WTC11 (cell line): ENCODE measurements around the gene TIE1. TPM values are rescaled to one million over a fixed set of nuclear protein-coding genes. Genes with fewer than 3 reads are reported as not detected.

Experiments used
- AFF4 ChIP-seq: sonication (generic); formaldehyde crosslinking; IDR thresholded peaks from 2 replicates; pipeline ENCODE4 v1.8.1; 2023; ENCODE audit warnings: mild to moderate bottlenecking, missing genetic modification reagents, borderline replicate concordance
- ATF1 ChIP-seq: sonication (generic); formaldehyde crosslinking; IDR thresholded peaks from 2 replicates; pipeline ENCODE4 v1.8.1; 2023; ENCODE audit warnings: mild to moderate bottlenecking, moderate library complexity, missing genetic modification reagents
- CREB1 ChIP-seq: sonication (generic); formaldehyde crosslinking; IDR thresholded peaks from 2 replicates; pipeline ENCODE4 v1.8.0; 2023; ENCODE audit warnings: mild to moderate bottlenecking, missing genetic modification reagents
- CREM ChIP-seq: sonication (generic); formaldehyde crosslinking; IDR thresholded peaks from 2 replicates; pipeline ENCODE4 v1.8.1; 2022; ENCODE audit warnings: mild to moderate bottlenecking, missing genetic modification reagents, moderate library complexity
- EMX1 ChIP-seq: fragments of 250-450 bp; sonication (Bioruptor Pico); IDR thresholded peaks from 2 replicates; pipeline ENCODE4 v1.8.0; 2021; ENCODE audit warnings: mild to moderate bottlenecking
- ETV6 ChIP-seq: sonication (generic); formaldehyde crosslinking; IDR thresholded peaks from 2 replicates; pipeline ENCODE4 v1.8.1; 2022; ENCODE audit warnings: mild to moderate bottlenecking, missing genetic modification reagents
- FOXK1 ChIP-seq: sonication (generic); formaldehyde crosslinking; IDR thresholded peaks from 2 replicates; pipeline ENCODE4 v1.8.0; 2022; ENCODE audit warnings: mild to moderate bottlenecking, moderate library complexity, missing genetic modification reagents
- FOXP1 ChIP-seq: sonication (generic); formaldehyde crosslinking; IDR thresholded peaks from 2 replicates; pipeline ENCODE4 v1.8.0; 2022; ENCODE audit warnings: missing genetic modification reagents, mild to moderate bottlenecking, moderate library complexity, borderline replicate concordance
- GRHL2 ChIP-seq: fragments of 250-450 bp; sonication (Bioruptor Pico); IDR thresholded peaks from 2 replicates; pipeline ENCODE4 v1.8.0; 2022; ENCODE audit warnings: mild to moderate bottlenecking, moderate library complexity; ENCODE audit not compliant: insufficient replicate concordance, severe bottlenecking
- HMGA2 ChIP-seq: fragments of 250-450 bp; sonication (Bioruptor Pico); IDR thresholded peaks from 2 replicates; pipeline ENCODE4 v1.4.0; 2021; ENCODE audit warnings: mild to moderate bottlenecking, moderate library complexity
- JAZF1 ChIP-seq: fragments of 250-450 bp; sonication (Bioruptor Pico); IDR thresholded peaks from 2 replicates; pipeline ENCODE4 v1.9.0; 2021; ENCODE audit warnings: moderate library complexity, mild to moderate bottlenecking, inconsistent platforms
- MAX ChIP-seq: sonication (generic); formaldehyde crosslinking; IDR thresholded peaks from 2 replicates; pipeline ENCODE4 v1.8.0; 2022; ENCODE audit warnings: mild to moderate bottlenecking, missing genetic modification reagents
- MLX ChIP-seq: sonication (generic); formaldehyde crosslinking; IDR thresholded peaks from 2 replicates; pipeline ENCODE4 v1.8.1; 2023; ENCODE audit warnings: mild to moderate bottlenecking, missing genetic modification reagents, moderate library complexity
- NFATC4 ChIP-seq: fragments of 250-450 bp; sonication (Bioruptor Pico); IDR thresholded peaks from 2 replicates; pipeline ENCODE4 v1.9.0; 2021; ENCODE audit warnings: mild to moderate bottlenecking
- NR2C2 ChIP-seq: sonication (generic); formaldehyde crosslinking; IDR thresholded peaks from 2 replicates; pipeline ENCODE4 v1.8.0; 2022; ENCODE audit warnings: mild to moderate bottlenecking, missing genetic modification reagents
- NR3C1 ChIP-seq: sonication (generic); formaldehyde crosslinking; conservative IDR thresholded peaks from 2 replicates; pipeline ENCODE4 v1.8.1; 2023; ENCODE audit warnings: low read depth, mild to moderate bottlenecking, missing genetic modification reagents
- RORB ChIP-seq: fragments of 250-450 bp; sonication (Bioruptor Pico); IDR thresholded peaks from 2 replicates; pipeline ENCODE4 v1.9.0; 2021; ENCODE audit warnings: mild to moderate bottlenecking
- SP1 ChIP-seq: sonication (generic); formaldehyde crosslinking; conservative IDR thresholded peaks from 2 replicates; pipeline ENCODE4 v1.8.1; 2022; ENCODE audit warnings: missing genetic modification reagents
- ZBTB43 ChIP-seq: sonication (generic); formaldehyde crosslinking; IDR thresholded peaks from 2 replicates; pipeline ENCODE4 v1.8.1; 2023; ENCODE audit warnings: mild to moderate bottlenecking, missing genetic modification reagents
- ZNF219 ChIP-seq: sonication (generic); formaldehyde crosslinking; IDR thresholded peaks from 2 replicates; pipeline ENCODE4 v1.8.0; 2023; ENCODE audit warnings: missing genetic modification reagents, mild to moderate bottlenecking, borderline replicate concordance
- ZNF671 ChIP-seq: fragments of 250-450 bp; sonication (Bioruptor Pico); IDR thresholded peaks from 2 replicates; pipeline ENCODE4 v1.8.0; 2021; ENCODE audit warnings: mild to moderate bottlenecking
- total RNA-seq: library from RNA; stranded (reverse); gene quantifications from 3 replicates; pipeline ENCODE4 v1.2.3, GENCODE V29; 2021
- TF ChIP-seq, protein P1 (sequence below): sonication (generic); formaldehyde crosslinking; IDR thresholded peaks from 2 replicates; pipeline ENCODE4 v1.8.0; 2022; ENCODE audit warnings: mild to moderate bottlenecking, missing genetic modification reagents
- TF ChIP-seq, protein P2 (sequence below): fragments of 200-600 bp; IDR thresholded peaks from 2 replicates; pipeline ENCODE4 v1.8.0; 2022; ENCODE audit warnings: antibody characterized with exemption
- TF ChIP-seq, protein P3 (sequence below): sonication (generic); formaldehyde crosslinking; IDR thresholded peaks from 2 replicates; pipeline ENCODE4 v1.8.1; 2023; ENCODE audit warnings: mild to moderate bottlenecking, missing genetic modification reagents, moderate library complexity
- TF ChIP-seq, protein P4 (sequence below): sonication (generic); formaldehyde crosslinking; IDR thresholded peaks from 2 replicates; pipeline ENCODE4 v1.8.1; 2022; ENCODE audit warnings: mild to moderate bottlenecking, moderate library complexity, missing genetic modification reagents
- TF ChIP-seq, protein P5 (sequence below): fragments of 250-450 bp; sonication (Bioruptor Pico); IDR thresholded peaks from 2 replicates; pipeline ENCODE4 v1.9.0; 2021; ENCODE audit warnings: mild to moderate bottlenecking

The TIE1 gene
- total RNA-seq, 1 experiment from 2014 or later, result 2.5 TPM

DNA sequence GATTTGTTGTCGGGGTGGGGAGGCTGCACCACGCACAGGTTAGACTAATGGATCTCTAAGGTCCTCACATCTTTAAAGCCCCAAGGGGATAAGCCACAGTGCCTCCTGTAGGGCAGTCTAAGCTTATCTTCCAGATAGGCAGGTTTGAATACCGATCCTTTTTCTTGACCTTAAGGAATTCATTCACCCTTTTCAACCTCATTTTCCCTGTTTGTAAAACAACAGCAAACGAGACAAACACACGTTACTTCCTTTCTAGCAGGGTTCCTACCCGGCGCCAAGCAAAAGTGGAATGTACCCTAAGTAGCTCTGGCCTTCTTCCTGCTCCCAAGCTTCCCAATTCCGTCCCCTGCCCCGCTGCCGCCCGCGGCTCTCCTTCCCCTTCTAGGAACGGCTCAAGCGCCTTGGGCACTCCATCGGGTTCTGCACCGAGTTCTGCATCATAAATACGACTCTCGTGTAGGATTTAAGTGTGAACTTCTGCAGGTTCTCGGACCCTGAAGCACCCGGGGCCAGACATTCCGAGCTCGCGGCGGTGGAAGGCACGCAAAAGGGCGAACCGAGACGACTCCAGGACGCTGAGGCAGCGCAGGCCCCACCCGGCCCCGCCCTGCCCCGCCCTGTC lies 57.5 kb downstream of the TIE1 start (continued):
- TF ChIP-seq ZBTB43, result no peak
- TF ChIP-seq, protein P1, sequence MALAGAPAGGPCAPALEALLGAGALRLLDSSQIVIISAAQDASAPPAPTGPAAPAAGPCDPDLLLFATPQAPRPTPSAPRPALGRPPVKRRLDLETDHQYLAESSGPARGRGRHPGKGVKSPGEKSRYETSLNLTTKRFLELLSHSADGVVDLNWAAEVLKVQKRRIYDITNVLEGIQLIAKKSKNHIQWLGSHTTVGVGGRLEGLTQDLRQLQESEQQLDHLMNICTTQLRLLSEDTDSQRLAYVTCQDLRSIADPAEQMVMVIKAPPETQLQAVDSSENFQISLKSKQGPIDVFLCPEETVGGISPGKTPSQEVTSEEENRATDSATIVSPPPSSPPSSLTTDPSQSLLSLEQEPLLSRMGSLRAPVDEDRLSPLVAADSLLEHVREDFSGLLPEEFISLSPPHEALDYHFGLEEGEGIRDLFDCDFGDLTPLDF (CRISPR knock-in tag), result no peak
- no peak for TF ChIP-seq NR3C1
- peak; percentile 12 for TF ChIP-seq SP1
- no peak for TF ChIP-seq FOXK1 (CRISPR knock-in tag)
- no peak for TF ChIP-seq MLX (CRISPR knock-in tag)
- TF ChIP-seq, protein P2, sequence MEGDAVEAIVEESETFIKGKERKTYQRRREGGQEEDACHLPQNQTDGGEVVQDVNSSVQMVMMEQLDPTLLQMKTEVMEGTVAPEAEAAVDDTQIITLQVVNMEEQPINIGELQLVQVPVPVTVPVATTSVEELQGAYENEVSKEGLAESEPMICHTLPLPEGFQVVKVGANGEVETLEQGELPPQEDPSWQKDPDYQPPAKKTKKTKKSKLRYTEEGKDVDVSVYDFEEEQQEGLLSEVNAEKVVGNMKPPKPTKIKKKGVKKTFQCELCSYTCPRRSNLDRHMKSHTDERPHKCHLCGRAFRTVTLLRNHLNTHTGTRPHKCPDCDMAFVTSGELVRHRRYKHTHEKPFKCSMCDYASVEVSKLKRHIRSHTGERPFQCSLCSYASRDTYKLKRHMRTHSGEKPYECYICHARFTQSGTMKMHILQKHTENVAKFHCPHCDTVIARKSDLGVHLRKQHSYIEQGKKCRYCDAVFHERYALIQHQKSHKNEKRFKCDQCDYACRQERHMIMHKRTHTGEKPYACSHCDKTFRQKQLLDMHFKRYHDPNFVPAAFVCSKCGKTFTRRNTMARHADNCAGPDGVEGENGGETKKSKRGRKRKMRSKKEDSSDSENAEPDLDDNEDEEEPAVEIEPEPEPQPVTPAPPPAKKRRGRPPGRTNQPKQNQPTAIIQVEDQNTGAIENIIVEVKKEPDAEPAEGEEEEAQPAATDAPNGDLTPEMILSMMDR, result no peak
- no peak for TF ChIP-seq NR2C2 (CRISPR knock-in tag)
- no peak for TF ChIP-seq ETV6 (CRISPR knock-in tag)
- TF ChIP-seq ZNF219, result no peak
- TF ChIP-seq CREB1 (CRISPR knock-in tag), result 0 out of 2 replicates have a peak, but pooled peaks have one; percentile 3
- TF ChIP-seq, protein P3, sequence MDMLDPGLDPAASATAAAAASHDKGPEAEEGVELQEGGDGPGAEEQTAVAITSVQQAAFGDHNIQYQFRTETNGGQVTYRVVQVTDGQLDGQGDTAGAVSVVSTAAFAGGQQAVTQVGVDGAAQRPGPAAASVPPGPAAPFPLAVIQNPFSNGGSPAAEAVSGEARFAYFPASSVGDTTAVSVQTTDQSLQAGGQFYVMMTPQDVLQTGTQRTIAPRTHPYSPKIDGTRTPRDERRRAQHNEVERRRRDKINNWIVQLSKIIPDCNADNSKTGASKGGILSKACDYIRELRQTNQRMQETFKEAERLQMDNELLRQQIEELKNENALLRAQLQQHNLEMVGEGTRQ (CRISPR knock-in tag), result no peak
- TF ChIP-seq, protein P4, sequence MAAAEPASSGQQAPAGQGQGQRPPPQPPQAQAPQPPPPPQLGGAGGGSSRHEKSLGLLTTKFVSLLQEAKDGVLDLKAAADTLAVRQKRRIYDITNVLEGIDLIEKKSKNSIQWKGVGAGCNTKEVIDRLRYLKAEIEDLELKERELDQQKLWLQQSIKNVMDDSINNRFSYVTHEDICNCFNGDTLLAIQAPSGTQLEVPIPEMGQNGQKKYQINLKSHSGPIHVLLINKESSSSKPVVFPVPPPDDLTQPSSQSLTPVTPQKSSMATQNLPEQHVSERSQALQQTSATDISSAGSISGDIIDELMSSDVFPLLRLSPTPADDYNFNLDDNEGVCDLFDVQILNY, result no peak
- TF ChIP-seq CREM (CRISPR knock-in tag), result peak; percentile 6; the same call in 1 of the 2 replicates
- TF ChIP-seq JAZF1, result no peak
- 0 out of 2 replicates have a peak, but pooled peaks have one; percentile 27 for TF ChIP-seq FOXP1 (CRISPR knock-in tag)
- no peak for TF ChIP-seq NFATC4 (CRISPR knock-in tag)
- no peak for TF ChIP-seq GRHL2 (CRISPR knock-in tag)
- peak; percentile 56; the same call in 1 of the 2 replicates for TF ChIP-seq EMX1 (CRISPR knock-in tag)
- TF ChIP-seq RORB (CRISPR knock-in tag), result no peak
- TF ChIP-seq, protein P5, sequence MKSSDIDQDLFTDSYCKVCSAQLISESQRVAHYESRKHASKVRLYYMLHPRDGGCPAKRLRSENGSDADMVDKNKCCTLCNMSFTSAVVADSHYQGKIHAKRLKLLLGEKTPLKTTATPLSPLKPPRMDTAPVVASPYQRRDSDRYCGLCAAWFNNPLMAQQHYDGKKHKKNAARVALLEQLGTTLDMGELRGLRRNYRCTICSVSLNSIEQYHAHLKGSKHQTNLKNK (CRISPR knock-in tag), result no peak
- TF ChIP-seq HMGA2 (CRISPR knock-in tag), result no peak
- no peak for TF ChIP-seq ATF1 (CRISPR knock-in tag)
- no peak for TF ChIP-seq AFF4
- TF ChIP-seq ZNF671 (CRISPR knock-in tag), result no peak
- TF ChIP-seq MAX (CRISPR knock-in tag), result 0 out of 2 replicates have a peak, but pooled peaks have one; percentile 9
